Measurements from ENCODE around the gene PTPN3. TPM values are rescaled to one million over a fixed set of nuclear protein-coding genes. Genes with fewer than 3 reads are reported as not detected.
"Not testable (repeated sequence)": the region's sequence is repeated elsewhere in the genome, so short reads cannot be mapped to it uniquely, and the experiment has no call there.

The PTPN3 gene
- polyA plus RNA-seq, 4 donors: 42.9 to 57.4 (median 50.1) TPM

DNA sequence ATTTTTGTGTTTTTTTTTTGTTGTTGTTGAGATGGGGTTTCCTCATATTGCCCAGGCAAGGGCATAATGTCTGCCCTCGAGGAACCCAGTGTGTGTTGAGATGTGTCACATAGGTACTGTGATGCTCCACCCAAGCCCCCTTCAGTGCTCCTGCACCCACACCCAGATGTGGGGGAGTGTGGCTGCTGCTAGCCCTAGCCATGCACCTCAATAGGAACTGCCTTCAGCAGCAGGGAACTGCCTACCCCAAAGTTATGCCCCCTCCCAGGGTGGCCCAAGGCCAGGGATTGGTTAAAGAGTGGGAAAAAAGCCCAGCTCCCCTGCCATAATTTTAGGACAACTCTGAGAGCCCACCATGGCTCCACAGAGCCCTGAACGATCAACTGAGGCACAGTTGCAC is 143.9 kb downstream of the PTPN3 start:
- DNase-seq (ENCODE audit: low read depth in 4 of 4, low spot score in 2 of 4): no peak

DNA sequence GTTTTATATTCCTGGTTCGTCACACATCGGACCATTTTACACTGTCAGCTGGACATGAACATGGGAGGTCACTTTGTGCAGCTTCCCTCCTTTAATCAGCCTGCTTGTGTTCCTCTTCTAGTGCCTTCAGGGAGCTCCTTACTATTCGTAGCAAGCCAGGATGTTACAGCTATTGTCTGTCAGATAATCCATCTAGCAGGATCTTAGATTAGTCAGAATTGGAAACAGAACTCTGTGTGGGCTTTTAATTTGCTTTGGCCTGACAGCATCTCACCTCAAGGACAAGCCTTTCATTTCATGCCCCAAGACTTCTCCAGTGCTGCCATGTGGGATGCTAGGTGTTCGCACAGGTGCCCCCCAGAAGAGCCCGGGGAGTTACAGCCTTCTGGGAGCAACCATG is 147.1 kb downstream of the PTPN3 start:
- no peak for DNase-seq (ENCODE audit: low read depth in 4 of 4, low spot score in 2 of 4)

GRCh38 chr9:109349421-109349846 is 148.7 kb downstream of the PTPN3 start:
- no peak for DNase-seq (ENCODE audit: low read depth in 4 of 4, low spot score in 2 of 4)

DNA sequence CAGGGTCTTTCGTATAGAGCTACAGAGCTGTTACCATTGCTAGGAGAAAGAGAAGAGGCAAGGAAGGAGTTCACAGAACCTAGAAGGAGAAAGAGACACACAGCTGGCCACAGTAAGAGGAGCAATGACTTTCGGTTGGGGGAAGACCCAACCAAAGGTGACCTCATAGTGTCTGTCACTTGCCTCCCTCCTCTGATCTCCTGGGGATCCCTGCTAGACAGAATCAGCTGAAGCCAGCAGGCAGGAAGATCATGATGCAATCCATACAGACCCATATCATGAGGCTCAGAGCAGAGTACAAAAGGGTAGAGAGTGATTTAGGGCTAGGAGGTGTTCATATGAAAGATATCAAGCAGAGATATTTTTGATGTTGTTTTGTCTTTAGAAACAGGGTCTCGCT is 151.2 kb downstream of the PTPN3 start:
- no peak for DNase-seq (ENCODE audit: low read depth in 4 of 4, low spot score in 2 of 4)

- DNase-seq (ENCODE audit: low read depth in 4 of 4, low spot score in 2 of 4): no peak
These were observed 153.2 kb downstream of the PTPN3 start for GRCh38 chr9:109344866-109345265.

DNA sequence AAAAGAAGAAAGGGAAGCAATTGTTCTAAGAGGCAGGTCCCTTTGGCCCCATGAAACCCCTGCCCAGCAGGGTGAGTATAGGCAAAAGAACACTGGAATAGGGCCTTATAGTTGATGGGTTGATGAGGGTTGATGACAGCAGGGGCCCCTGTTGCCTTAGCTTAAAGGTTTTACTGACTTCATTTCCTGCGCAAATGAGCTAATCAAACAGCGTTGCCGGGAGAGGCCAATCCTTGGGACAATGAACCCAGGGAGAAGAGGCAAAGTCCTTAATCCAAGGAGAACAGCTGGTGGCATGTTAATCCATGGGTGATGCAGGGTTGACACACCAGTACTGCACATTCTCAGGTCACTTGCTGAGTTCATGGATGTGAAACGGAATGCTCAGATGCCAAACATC is 155.2 kb downstream of the PTPN3 start:
- DNase-seq (ENCODE audit: low read depth in 4 of 4, low spot score in 2 of 4): no peak

DNA sequence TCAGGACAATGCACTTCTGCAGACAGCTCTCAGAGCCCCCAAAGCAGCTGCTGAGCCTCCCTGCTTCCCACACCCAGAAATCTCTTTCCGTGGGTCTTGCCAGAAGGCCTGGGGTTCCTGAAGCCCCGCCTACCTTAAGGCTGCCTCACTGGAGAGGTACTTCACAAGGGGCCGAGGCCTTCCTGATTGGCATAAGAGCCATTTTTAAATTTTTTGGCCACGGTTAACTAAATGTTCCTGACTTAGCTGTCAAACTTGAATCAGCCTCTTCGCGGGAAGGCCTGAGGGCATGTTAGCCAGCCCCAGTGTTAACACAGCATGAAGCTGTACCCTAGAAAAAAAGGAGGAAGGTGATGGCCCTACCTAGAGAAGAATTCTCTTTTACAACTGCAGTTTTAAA is 156.5 kb downstream of the PTPN3 start:
- DNase-seq (ENCODE audit: low read depth in 4 of 4, low spot score in 2 of 4): no peak

DNA sequence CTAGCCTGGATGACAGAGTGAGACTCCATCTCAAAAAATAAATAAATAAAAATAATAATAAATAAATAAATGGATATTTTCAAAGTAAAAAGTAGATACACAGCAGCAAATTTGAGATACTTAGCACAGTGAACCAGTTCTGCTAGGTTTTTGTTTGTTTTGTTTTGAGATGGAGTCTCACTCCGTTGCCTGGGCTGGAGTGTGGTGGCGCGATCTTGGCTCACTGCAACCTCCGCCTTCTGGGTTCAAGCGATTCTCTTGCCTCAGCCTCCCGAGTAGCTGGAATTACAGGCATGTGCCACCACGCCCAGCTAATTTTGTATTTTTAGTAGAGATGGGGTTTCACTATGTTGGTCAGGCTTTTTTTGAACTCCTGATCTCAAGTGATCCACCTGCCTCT is 157.1 kb downstream of the PTPN3 start:
- DNase-seq (ENCODE audit: low read depth in 4 of 4, low spot score in 2 of 4): not testable (repeated sequence)

DNA sequence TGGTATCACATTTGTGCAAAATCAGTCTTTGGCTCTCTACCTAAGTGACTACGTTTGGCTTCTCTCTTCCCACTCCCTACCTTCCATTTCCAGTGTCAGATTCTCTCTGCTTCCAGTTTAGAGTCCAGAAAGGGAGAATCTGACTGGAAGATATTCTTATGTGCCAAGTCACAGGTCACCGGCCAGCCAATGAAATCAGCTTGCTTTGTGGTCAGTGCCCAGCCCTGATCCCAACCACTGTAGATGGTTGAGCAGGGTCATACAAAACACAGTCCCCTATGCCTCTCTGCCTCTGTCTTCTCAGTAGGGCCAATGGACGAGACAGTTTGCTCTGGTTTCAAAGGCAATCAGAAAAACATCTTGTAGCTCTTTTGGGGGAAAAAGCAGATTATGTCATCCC is 161.7 kb downstream of the PTPN3 start:
- DNase-seq (ENCODE audit: low read depth in 4 of 4, low spot score in 2 of 4): no peak

DNA sequence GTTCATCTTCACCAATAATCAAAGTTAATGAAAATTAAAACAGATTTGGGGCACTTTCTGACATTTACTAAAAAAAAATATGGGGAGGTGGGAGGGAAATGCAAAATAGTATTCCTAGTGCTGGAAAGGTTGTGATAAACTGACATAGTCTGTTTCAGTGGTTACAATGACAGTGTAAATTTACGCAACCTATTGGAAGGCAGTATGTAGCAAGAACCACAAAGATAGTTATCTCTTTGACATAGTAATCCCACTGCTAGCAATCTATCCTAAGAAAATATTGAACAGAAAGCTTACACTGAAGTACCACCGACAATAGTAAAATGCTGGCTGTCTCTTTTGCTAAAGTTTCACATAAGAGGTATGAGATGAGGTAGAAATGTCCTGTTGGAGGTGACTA is 162.2 kb downstream of the PTPN3 start:
- no peak for DNase-seq (ENCODE audit: low read depth in 4 of 4, low spot score in 2 of 4)

- no peak for DNase-seq (ENCODE audit: low read depth in 4 of 4, low spot score in 2 of 4)
These were observed 163.0 kb downstream of the PTPN3 start for GRCh38 chr9:109335121-109335520.

DNA sequence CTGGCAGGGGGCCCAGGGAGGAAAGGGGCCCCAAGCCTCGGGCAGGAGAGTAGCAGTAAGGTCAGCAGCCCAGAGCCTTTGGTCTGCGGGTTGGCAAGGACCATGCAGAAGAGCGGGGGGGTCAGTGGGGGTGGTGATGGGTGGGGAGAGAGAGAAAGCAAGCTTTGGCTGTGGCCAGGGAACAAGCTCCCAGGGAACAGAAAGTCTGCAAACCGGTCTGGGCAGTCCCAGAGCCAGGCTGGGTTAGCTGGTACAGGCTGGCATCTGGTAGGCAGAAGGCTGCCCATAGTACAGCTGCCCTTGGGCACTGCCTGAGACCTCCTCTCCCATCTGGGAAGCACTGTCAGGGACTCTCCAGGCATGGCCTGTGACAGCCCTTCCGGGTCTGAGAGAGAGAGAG is 166.8 kb downstream of the PTPN3 start:
- no peak for DNase-seq (ENCODE audit: low read depth in 4 of 4, low spot score in 2 of 4)

DNA sequence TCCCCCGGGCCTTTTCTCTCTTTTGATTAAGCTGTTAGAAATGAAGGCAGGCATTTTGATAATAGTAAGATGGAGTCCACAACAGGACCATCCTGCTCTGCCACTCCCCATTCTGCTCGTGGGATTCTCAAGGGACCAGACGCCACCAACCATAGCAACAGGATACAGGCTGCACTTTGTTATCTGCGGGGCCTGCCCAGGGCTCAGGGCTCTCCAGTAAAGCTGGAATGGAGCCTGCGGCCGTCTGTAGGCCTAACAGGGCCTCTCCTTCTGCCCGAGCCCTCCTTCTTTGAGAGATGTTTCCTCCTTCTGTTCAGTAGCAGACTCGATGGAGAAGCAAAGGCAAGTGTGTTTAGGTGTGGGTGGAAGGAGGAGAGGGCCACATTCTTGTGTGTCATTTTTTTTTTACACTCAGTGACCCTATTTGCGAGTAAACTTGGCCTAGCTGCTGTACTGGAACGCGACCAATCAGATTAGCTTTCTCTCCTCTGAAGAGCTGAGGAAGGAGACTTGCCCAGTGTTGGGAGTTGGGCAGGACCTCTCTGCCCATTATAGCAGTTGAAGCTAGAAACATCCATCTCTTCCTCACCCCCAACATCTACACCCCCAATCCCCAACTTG is 168.4 kb downstream of the PTPN3 start:
- no peak for DNase-seq (ENCODE audit: low read depth in 4 of 4, low spot score in 2 of 4)

DNA sequence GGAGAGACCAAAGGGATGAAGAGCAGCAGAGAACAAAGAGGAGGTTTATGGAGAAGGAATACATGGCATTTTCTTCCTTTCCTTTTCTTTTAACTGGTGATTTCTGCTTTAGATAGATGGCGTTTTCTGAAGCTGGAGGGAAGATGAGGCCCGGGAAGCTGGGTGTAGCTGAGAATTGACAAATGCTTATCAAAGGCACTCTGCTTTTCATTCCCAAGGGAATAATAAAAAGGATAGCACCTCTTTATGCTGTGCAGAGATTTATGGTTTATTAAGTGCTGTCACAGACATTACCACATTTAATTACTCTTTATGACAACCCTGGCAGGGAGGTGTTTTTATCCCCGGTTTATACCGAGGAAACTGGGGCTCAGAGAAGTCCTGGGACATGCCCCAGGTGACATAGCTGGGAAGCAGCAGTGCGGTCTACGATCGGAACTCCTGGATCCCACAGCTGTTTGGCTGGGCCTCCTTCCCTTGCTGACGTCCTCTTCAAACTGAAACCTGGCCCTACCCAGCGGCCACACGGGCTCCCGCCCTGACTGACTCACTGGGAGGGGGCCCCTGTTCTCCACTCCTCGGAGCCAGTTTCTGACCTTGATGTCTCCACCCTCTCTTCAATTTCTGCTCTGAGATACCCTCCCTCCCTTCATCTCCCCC is 169.0 kb downstream of the PTPN3 start:
- no peak for DNase-seq (ENCODE audit: low read depth in 4 of 4, low spot score in 2 of 4)

Other genes with a start within 250 kb of the PTPN3 start
- 10 to 100 TPM; 11.8 to 20.0 (median 14.9) TPM for gene EPB41L4B, start 177.2 kb downstream of the PTPN3 start, polyA plus RNA-seq (ENCODE audit: insufficient read length in 4 of 4)

Data from left renal cortex interstitium (tissue), 4 donors.